PC-3 (cell line): ENCODE data around the gene KCNC1. TPM values are rescaled to one million over a fixed set of nuclear protein-coding genes. Genes with fewer than 3 reads are reported as not detected.

Source experiments
- ATAC-seq: fragments of 200-7000 bp; cut with Tn5 transposase; 2 replicates; pipeline ENCODE4 v1.9.1; 2020; ENCODE audit warnings: mild to moderate bottlenecking, moderate library complexity
- BruUV-seq: library from RNA; stranded (reverse); fragments of 400-500 nt; replicated peaks from 2 replicates; lab custom pipeline; 2021; lab: Mats Ljungman, UMichigan
- CTCF ChIA-PET: fragments of 300-600 bp; sonication (Branson Sonifier 250); formaldehyde crosslinking; loops from one replicate; lab custom pipeline; 2022; ENCODE audit warnings: antibody characterized with exemption; lab: Charles Lee
- POLR2A ChIA-PET: fragments of 300-600 bp; sonication (Branson Sonifier 250); formaldehyde crosslinking; loops from one replicate; lab custom pipeline; 2022; ENCODE audit warnings: antibody characterized with exemption; ENCODE audit not compliant: unreplicated experiment; lab: Charles Lee
- DNase-seq: peaks from one replicate; pipeline ENCODE4 v3.0.0-alpha.2; 2015
- H2AFZ ChIP-seq: fragments of 300-600 bp; sonication (generic); 2 replicates; pipeline ENCODE4 v1.6.0; 2016; ENCODE audit warnings: antibody characterized with exemption, low read length
- H3F3A ChIP-seq: fragments of 300-600 bp; sonication (generic); one replicate; pipeline ENCODE4 v1.6.0; 2017; ENCODE audit warnings: antibody characterized with exemption, low read length, control low read depth, mild to moderate bottlenecking; ENCODE audit not compliant: unreplicated experiment
- H3K27ac ChIP-seq: fragments of 300-600 bp; sonication (generic); 2 replicates; pipeline ENCODE4 v1.5.1; 2016; ENCODE audit warnings: mild to moderate bottlenecking, low read length
- H3K27me3 ChIP-seq: fragments of 300-600 bp; sonication (generic); 2 replicates; pipeline ENCODE4 v1.6.1; 2016; ENCODE audit warnings: low read length, mixed read lengths
- H3K36me3 ChIP-seq: fragments of 300-600 bp; sonication (generic); 2 replicates; pipeline ENCODE4 v1.6.1; 2016; ENCODE audit warnings: low read depth, mixed run types, low read length, mixed read lengths
- H3K4me1 ChIP-seq: fragments of 300-600 bp; sonication (generic); 2 replicates; pipeline ENCODE4 v1.5.1; 2016; ENCODE audit warnings: low read length; ENCODE audit not compliant: insufficient read depth
- H3K4me2 ChIP-seq: fragments of 300-600 bp; sonication (generic); 2 replicates; pipeline ENCODE4 v1.6.0; 2016; ENCODE audit warnings: low read length
- H3K4me3 ChIP-seq: fragments of 300-600 bp; sonication (generic); 2 replicates; pipeline ENCODE4 v1.5.1; 2016; ENCODE audit warnings: mild to moderate bottlenecking, low read length, mixed read lengths
- H3K79me2 ChIP-seq: fragments of 300-600 bp; sonication (generic); 2 replicates; pipeline ENCODE4 v1.6.1; 2017; ENCODE audit warnings: low read length, mixed read lengths
- H3K9ac ChIP-seq: fragments of 300-600 bp; sonication (generic); 2 replicates; pipeline ENCODE4 v1.6.0; 2016; ENCODE audit warnings: mild to moderate bottlenecking, low read length
- H3K9me2 ChIP-seq: fragments of 300-600 bp; sonication (generic); replicated peaks from 2 replicates; pipeline ENCODE4 v1.6.1; 2016; ENCODE audit warnings: mixed run types, low read length, mixed read lengths
- H3K9me3 ChIP-seq: fragments of 300-600 bp; sonication (generic); 2 replicates; pipeline ENCODE4 v1.6.1; 2016; ENCODE audit warnings: low read length, mixed read lengths
- H4K20me1 ChIP-seq: fragments of 300-600 bp; sonication (generic); 2 replicates; pipeline ENCODE4 v1.6.1; 2016; ENCODE audit warnings: low read length, mixed read lengths
- EZH2 ChIP-seq: fragments of 300-600 bp; sonication (generic); IDR thresholded peaks from one replicate; pipeline ENCODE4 v1.6.1; 2017; ENCODE audit warnings: antibody characterized with exemption, mild to moderate bottlenecking, low read length; ENCODE audit not compliant: unreplicated experiment
- EZH2phosphoT487 ChIP-seq: fragments of 300-600 bp; sonication (generic); IDR thresholded peaks from 2 replicates; pipeline ENCODE4 v1.6.1; 2018; ENCODE audit warnings: mild to moderate bottlenecking, antibody characterized with exemption, low read length, borderline replicate concordance
- intact Hi-C: fragments of 100-400 bp; cut with micrococcal nuclease; formaldehyde crosslinking; loops from 2 replicates; pipeline ENCODE4 v1.9.0; 2023
- total RNA-seq: library from RNA; depleted of rRNA; stranded (reverse); fragments of >200 nt; gene quantifications from 2 replicates; pipeline ENCODE4 v1.2.3, GENCODE V29; 2014
- TF ChIP-seq, protein P1 (sequence below): fragments of 300-600 bp; sonication (generic); conservative IDR thresholded peaks from 2 replicates; pipeline ENCODE4 v1.5.1; 2017; ENCODE audit warnings: antibody characterized with exemption, low read depth, mild to moderate bottlenecking, low read length

KCNC1 gene
- total RNA-seq, 1 experiment from 2014 or later = not detected

- Histone ChIP-seq H2AFZ (no peak overlapping the region), H3K9me3 (no peaks in the 10 kb centered on the region), H3F3A (no peaks in the 10 kb centered on the region), H3K4me1 (no peaks in the 10 kb centered on the region), H3K9me2 (no peaks in the 10 kb centered on the region), H3K4me2 (no peak overlapping the region), H3K9ac (no peak overlapping the region), H3K79me2 (no peaks in the 10 kb centered on the region), H4K20me1 (no peaks in the 10 kb centered on the region), H3K27ac (no peak overlapping the region), H3K4me3 (no peak overlapping the region), H3K27me3 (no peaks in the 10 kb centered on the region), H3K36me3 (no peaks in the 10 kb centered on the region)
- no peak for ATAC-seq
- intact Hi-C loops = no loop called here
- no peak for TF ChIP-seq EZH2
- TF ChIP-seq, protein P1, sequence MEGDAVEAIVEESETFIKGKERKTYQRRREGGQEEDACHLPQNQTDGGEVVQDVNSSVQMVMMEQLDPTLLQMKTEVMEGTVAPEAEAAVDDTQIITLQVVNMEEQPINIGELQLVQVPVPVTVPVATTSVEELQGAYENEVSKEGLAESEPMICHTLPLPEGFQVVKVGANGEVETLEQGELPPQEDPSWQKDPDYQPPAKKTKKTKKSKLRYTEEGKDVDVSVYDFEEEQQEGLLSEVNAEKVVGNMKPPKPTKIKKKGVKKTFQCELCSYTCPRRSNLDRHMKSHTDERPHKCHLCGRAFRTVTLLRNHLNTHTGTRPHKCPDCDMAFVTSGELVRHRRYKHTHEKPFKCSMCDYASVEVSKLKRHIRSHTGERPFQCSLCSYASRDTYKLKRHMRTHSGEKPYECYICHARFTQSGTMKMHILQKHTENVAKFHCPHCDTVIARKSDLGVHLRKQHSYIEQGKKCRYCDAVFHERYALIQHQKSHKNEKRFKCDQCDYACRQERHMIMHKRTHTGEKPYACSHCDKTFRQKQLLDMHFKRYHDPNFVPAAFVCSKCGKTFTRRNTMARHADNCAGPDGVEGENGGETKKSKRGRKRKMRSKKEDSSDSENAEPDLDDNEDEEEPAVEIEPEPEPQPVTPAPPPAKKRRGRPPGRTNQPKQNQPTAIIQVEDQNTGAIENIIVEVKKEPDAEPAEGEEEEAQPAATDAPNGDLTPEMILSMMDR = no peak
- no peak for TF ChIP-seq EZH2phosphoT487
- POLR2A ChIA-PET = no interaction called here
- CTCF ChIA-PET = no interaction called here
- no peak for DNase-seq
- BruUV-seq = no TSS peak
These were observed 30.9 kb downstream of the KCNC1 start for GRCh38 chr11:17765356-17766072.

DNA sequence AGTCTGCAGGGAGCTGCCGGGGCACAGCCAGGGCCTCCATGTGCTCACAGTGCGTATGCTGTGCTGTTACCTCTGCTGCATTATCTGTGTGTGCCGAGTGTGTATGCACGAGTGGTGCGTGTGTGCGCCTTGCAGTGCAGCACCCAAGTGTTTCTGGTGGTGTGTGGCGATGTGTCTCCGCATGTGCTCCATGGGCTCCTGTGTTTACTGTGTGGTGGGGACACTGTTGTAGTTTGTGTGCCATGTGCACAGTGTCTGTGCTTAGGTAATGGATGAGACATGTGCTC is 31.4 kb downstream of the KCNC1 start:
- Histone ChIP-seq H3K27me3 (no peaks in the 10 kb centered on the region), H3K27ac (no peak overlapping the region), H4K20me1 (no peaks in the 10 kb centered on the region), H2AFZ (no peak overlapping the region), H3K9me3 (no peaks in the 10 kb centered on the region), H3K79me2 (no peaks in the 10 kb centered on the region), H3K4me3 (no peak overlapping the region), H3K9me2 (no peaks in the 10 kb centered on the region), H3K4me1 (no peaks in the 10 kb centered on the region), H3K9ac (no peak overlapping the region), H3K36me3 (no peaks in the 10 kb centered on the region), H3F3A (no peaks in the 10 kb centered on the region), H3K4me2 (no peak overlapping the region)
- no peak for TF ChIP-seq EZH2phosphoT487
- TF ChIP-seq, protein P1 = no peak
- TF ChIP-seq EZH2 = no peak
- BruUV-seq = no TSS peak
- no peak for DNase-seq
- ChIA-PET CTCF (no interaction called here), POLR2A (no interaction called here)
- intact Hi-C loops = no loop called here
- ATAC-seq = no peak

- Histone ChIP-seq H3K36me3 (no peaks in the 10 kb centered on the region), H3K27ac (no peak overlapping the region), H3K4me1 (no peaks in the 10 kb centered on the region), H4K20me1 (no peaks in the 10 kb centered on the region), H3K9ac (no peak overlapping the region), H3K4me2 (no peak overlapping the region), H3F3A (no peaks in the 10 kb centered on the region), H3K27me3 (no peaks in the 10 kb centered on the region), H3K9me3 (no peaks in the 10 kb centered on the region), H3K9me2 (no peaks in the 10 kb centered on the region), H3K4me3 (no peak overlapping the region), H2AFZ (no peak overlapping the region), H3K79me2 (no peaks in the 10 kb centered on the region)
- no TSS peak for BruUV-seq
- CTCF ChIA-PET = no interaction called here
- intact Hi-C loops = no loop called here
- TF ChIP-seq EZH2phosphoT487 (no peak), EZH2 (no peak)
- TF ChIP-seq, protein P1 = no peak
- POLR2A ChIA-PET = no interaction called here
- DNase-seq = no peak
- no peak for ATAC-seq
These were observed 32.0 kb downstream of the KCNC1 start for GRCh38 chr11:17766590-17766989.
